AG09319 (cell line): Measurements from ENCODE around the gene SVIL.
A peak's percentile ranks its signal among the peaks of the same experiment; 100 is the strongest.

Source experiments
- DNase-seq: peaks from one replicate; pipeline ENCODE4 v3.0.0-alpha.2; 2010; ENCODE audit warnings: low read depth; ENCODE audit errors: extremely low read depth
- CTCF ChIP-seq: IDR thresholded peaks from 2 replicates; pipeline ENCODE4 v1.5.1; 2011; ENCODE audit warnings: low read depth, mild to moderate bottlenecking, inconsistent platforms, low read length, moderate library complexity

The SVIL gene

DNA sequence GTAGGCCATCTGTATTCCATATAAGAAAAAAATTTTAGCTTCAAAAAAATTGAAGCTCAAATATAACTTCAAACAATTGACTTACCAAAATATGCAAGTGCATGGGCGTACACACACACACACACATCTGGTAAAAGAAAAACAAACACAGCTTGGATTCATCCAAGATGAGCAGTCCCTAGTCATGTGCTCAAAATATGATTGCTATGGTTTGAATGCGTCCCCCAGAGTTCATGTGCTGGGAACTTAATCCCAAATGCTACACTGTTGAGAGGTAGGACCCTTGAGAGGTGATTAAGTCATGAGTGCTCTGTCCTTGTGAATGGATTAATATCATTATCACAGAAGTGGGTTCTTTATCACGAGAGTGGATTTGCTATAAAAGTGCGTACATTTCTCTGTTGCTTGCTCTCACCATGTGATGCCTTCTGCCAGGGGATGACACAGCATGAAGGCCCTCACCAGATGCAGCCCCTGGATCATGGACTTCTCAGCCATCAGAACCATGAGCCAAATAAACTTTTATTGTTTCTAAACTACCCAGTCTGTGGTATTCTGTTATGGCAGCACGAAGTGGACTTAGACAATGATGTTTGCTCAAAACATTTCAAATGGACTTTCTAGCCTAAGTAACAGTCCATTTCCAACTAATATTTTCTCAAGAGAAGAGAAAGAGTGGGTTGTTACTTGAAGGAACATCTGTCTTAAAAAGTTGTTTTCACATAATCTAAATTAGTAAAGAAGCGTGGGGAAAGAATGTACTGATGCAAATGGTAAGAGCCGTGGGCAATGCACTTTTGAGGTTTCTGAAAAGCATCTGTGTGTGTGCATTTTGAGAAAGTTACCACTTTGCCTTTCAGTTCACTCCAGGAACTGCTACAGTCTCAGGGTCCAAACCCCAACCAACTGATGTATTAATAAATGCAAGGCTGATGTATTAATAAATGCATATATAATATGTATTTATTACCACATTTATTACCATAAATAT is 15.1 kb upstream of the SVIL start:
- no peak for DNase-seq
- no peak for TF ChIP-seq CTCF

DNA sequence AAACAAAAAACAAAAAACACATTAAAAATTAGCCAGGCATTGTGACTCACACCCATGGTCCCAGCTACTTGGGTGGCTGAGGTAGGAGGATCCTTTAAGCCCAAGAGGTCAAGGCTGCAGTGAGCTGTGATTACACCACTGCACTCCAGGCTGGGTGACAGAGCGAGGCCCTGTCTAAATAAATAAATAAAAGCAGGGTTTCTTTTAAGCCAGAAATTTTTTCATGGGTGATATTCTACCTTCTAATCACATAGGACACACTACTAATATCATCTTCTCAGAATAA is 14.2 kb upstream of the SVIL start:
- DNase-seq = no peak

DNA sequence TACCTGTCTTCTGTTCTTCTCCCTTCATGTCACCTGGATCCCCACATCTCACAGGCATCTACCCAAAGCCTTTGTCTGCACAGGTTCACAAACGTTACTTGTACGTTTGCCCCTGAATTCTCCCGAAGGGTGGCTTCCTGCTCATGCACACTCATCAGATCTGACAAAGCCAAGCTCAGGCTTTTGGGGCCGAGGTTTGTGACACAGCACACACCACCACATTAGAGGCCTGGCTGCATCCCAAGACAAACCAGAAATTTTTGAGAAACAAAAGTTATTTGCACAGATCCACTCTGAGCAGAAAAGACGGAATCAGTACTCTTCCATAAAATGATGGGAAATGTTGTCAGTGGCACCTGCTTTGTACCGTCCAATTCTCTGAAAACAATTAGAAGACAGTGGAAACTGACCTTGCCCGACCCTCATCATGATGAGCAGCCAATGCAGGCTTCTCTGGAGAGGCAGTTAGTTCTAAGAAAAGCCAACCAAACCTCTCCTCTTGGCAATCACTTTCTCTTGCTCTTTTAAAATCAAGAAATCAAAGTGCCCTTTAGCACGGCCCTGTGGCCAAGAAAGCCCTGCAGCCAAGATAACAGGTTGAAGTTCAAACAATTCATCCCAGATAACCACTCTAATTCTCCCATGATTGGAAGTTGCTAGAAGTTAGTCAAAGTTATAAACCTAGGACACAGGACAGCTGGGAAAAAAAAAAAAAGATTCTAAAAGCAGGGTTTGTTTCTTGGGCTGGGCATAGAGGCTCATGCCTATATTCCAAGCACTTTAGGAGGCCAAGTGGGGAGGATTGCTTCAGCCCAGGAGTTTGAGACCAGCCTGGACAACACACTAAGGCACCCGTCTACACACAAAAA is 13.6 kb upstream of the SVIL start:
- no peak for TF ChIP-seq CTCF
- no peak for DNase-seq

More for the DNA sequence above, 14.2 kb upstream of the SVIL start:
- no peak for TF ChIP-seq CTCF

DNA sequence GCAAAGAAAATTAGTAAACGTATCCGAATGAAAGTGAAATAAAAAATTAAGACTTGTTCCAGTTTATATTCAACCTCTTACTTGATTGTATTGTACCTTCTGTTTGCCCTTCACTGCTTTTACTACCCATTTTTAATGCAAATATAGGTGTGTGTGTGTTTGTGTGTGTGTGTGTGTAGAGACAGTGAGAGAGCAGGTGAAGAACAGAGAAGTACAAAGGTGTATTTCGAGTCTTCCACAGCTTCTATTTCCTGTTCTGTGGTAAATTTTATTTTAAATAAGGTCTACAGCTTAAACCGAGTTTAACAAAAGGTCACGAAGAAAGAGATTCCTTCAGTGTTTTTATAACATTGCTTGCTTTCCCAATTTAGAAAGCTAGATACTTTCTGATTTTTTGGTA is 12.7 kb upstream of the SVIL start:
- DNase-seq = no peak
- TF ChIP-seq CTCF = no peak

DNA sequence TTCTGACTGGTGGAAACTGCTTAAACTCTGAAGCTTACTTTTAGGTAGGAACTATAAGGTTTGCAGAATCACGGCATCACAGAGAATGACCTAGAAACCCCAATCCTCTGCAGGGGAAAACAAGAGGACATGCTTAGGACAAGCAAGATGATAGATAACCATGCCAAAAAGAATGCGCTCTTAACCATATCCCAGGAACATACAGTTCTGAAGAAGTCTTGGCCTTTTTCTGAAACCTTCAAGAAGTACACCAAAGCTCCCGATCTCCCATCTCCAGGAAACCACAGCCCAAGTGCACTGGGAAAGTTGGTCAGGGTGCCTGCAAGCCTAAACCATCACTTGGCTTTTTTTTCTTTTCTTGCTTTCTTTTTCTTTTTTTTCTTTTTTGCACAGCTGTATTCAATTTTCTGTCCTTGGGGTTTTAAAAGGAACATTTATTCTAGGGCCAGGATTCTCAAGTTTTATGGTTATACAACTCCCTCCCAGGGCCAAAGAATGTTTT is 12.2 kb upstream of the SVIL start:
- no peak for DNase-seq
- TF ChIP-seq CTCF = no peak

GRCh38 chr10:29646238-29646902 is 11.6 kb upstream of the SVIL start:
- no peak for TF ChIP-seq CTCF
- peak; percentile 95 for DNase-seq
